DOHH2 (cell line): ENCODE measurements around the gene CAMSAP1.

Source experiments
- CTCF ChIP-seq: fragments of 200-600 bp; sonication (generic); IDR thresholded peaks from one replicate; pipeline ENCODE4 v1.5.1; 2014; ENCODE audit warnings: antibody characterized with exemption, mild to moderate bottlenecking, low read depth, low read length; ENCODE audit not compliant: poor library complexity, severe bottlenecking
- EZH2phosphoT487 ChIP-seq: fragments of 200-600 bp; sonication (generic); IDR thresholded peaks from 2 replicates; pipeline ENCODE4 v1.6.1; 2017; ENCODE audit warnings: borderline replicate concordance, mild to moderate bottlenecking, antibody characterized with exemption, low read length, moderate library complexity, mixed read lengths

- TF ChIP-seq CTCF (no peak), EZH2phosphoT487 (no peak)
These were observed 93.6 kb downstream of the CAMSAP1 start for GRCh38 chr9:135813671-135814290.
